Spinal cord (tissue), 10 donors: ENCODE measurements around the gene MORN3. TPM values are rescaled to one million over a fixed set of nuclear protein-coding genes. Genes with fewer than 3 reads are reported as not detected.
"Not testable (repeated sequence)": the region's sequence is repeated elsewhere in the genome, so short reads cannot be mapped to it uniquely, and the experiment has no call there.

Experiments
- DNase-seq, 6 donors: peaks; one replicate each; pipeline versions ENCODE4 v3.0.0 to v3.0.0-alpha.2; 2013 to 2015; ENCODE audit warnings: low spot score in 6 of 6, low read depth in 4 of 6
- H3K27ac ChIP-seq: one replicate; pipeline ENCODE4 v1.5.1; 2013; ENCODE audit warnings: low read depth, low read length, control low read depth
- H3K27me3 ChIP-seq: one replicate; pipeline ENCODE4 v1.6.1; 2013; ENCODE audit warnings: low read length; ENCODE audit not compliant: control insufficient read depth, insufficient read depth
- H3K36me3 ChIP-seq: one replicate; pipeline ENCODE4 v1.6.1; 2013; ENCODE audit warnings: low read length; ENCODE audit not compliant: control insufficient read depth, insufficient read depth
- H3K4me1 ChIP-seq: one replicate; pipeline ENCODE4 v1.6.1; 2013; ENCODE audit warnings: low read length; ENCODE audit not compliant: control insufficient read depth, insufficient read depth
- H3K4me3 ChIP-seq: one replicate; pipeline ENCODE4 v1.5.1; 2013; ENCODE audit warnings: low read depth, low read length, control low read depth
- H3K9me3 ChIP-seq: one replicate; pipeline ENCODE4 v1.6.1; 2013; ENCODE audit warnings: low read length; ENCODE audit not compliant: control insufficient read depth, insufficient read depth
- WGBS: methylation state at CpG from one replicate; pipeline ENCODE4 v1.1.5; 2013; ENCODE audit warnings: missing lambda C conversion rate; ENCODE audit not compliant: insufficient coverage; 5-methylcytosine and 5-hydroxymethylcytosine counted together
- long read RNA-seq, 4 donors: transcript quantifications; one replicate each; lab custom pipeline, GENCODE V29; 2026
- polyA plus RNA-seq, 2 donors: library from polyadenylated mRNA; unstranded; fragments of 120-200 nt; gene quantifications; one replicate each; pipeline ENCODE4 v1.2.1, GENCODE V29; 2013; ENCODE audit not compliant: insufficient read length in 2 of 2
- total RNA-seq, 2 donors: library from RNA; depleted of rRNA in 1 of 2; stranded (reverse); fragments of 120-200 nt in 1 of 2; fragments of >200 nt in 1 of 2; gene quantifications; one replicate each; pipeline versions ENCODE4 v1.2.3 to v1.2.4, GENCODE V29; 2013 to 2014
- donor health status: healthy.

MORN3 gene
- total RNA-seq (1 to 10 TPM in 1 of 2 donors, under 1 TPM in 1; 0.79 to 4.5 TPM), polyA plus RNA-seq (1 to 10 TPM; 5.9 to 6.1 TPM)
- long read RNA-seq, donor 1, partial matches to known transcripts = 0 of 1 reads
- long read RNA-seq, donor 1, other reads (novel, unspliced or antisense) = 0 of 1 reads
- long read RNA-seq, donor 2, partial matches to known transcripts = 0 of 1 reads
- long read RNA-seq, donor 2, other reads (novel, unspliced or antisense) = 0 of 1 reads
- long read RNA-seq, donor 3 = 0 reads
- long read RNA-seq, donor 4, partial matches to known transcripts = 0 of 1 reads
- long read RNA-seq, donor 4, other reads (novel, unspliced or antisense) = 0 of 1 reads

GRCh38 chr12:121669521-121669900 lies at the start of gene MORN3:
Gene MORN3, minus strand, starts transcription at chr12:121669654. Its CDS starts 171 bp downstream, at chr12:121669483.
- peaks cover 18% of the 10 kb centered on the region for H3K4me1 ChIP-seq
- H3K36me3 ChIP-seq = peaks cover 3% of the 10 kb centered on the region
- H3K4me3 ChIP-seq = no peak within 1 kb of the TSS
- DNase-seq = no peak
- H3K27me3 ChIP-seq = no peaks in the 10 kb centered on the region
- 97% methylated on average over 4 of the region's 5 CpGs for WGBS
- H3K9me3 ChIP-seq = no peaks in the 10 kb centered on the region
- no peak within 1 kb of the TSS for H3K27ac ChIP-seq

- Histone ChIP-seq H3K27ac (no peak overlapping the region), H3K9me3 (no peaks in the 10 kb centered on the region), H3K4me1 (peaks cover 5% of the 10 kb centered on the region), H3K4me3 (no peak overlapping the region), H3K36me3 (peaks cover 9% of the 10 kb centered on the region), H3K27me3 (no peaks in the 10 kb centered on the region)
- WGBS = 91% methylated on average over 3 of the region's 3 CpGs
- DNase-seq = no peak
Measured at GRCh38 chr12:121718653-121719239, 49.3 kb upstream of the MORN3 start.

GRCh38 chr12:121717041-121717699 lies 47.7 kb upstream of the MORN3 start:
- WGBS = 87% methylated on average over 4 of the region's 10 CpGs
- no peak overlapping the region for H3K27ac ChIP-seq

GRCh38 chr12:121715862-121716435 lies 46.5 kb upstream of the MORN3 start:
- H3K36me3 ChIP-seq = peaks cover 9% of the 10 kb centered on the region
- H3K27me3 ChIP-seq = no peaks in the 10 kb centered on the region
- no peaks in the 10 kb centered on the region for H3K9me3 ChIP-seq
- H3K27ac ChIP-seq = no peak overlapping the region
- H3K4me3 ChIP-seq = no peak overlapping the region
- peaks cover 21% of the 10 kb centered on the region for H3K4me1 ChIP-seq
- DNase-seq = no peak
- 76% methylated on average over 5 of the region's 6 CpGs for WGBS

More at GRCh38 chr12:121717041-121717699, 47.7 kb upstream of the MORN3 start:
- Histone ChIP-seq H3K4me3 (no peak overlapping the region), H3K27me3 (no peaks in the 10 kb centered on the region), H3K9me3 (no peaks in the 10 kb centered on the region), H3K4me1 (peaks cover 15% of the 10 kb centered on the region), H3K36me3 (peaks cover 9% of the 10 kb centered on the region)
- DNase-seq = no peak

- H3K27ac ChIP-seq, H3K9me3 ChIP-seq, H3K4me3 ChIP-seq, H3K36me3 ChIP-seq, H3K27me3 ChIP-seq, DNase-seq: not testable (repeated sequence)
- H3K4me1 ChIP-seq = peaks cover 21% of the 10 kb centered on the region
- WGBS = 90% methylated on average over 2 of the region's 7 CpGs
Measured at GRCh38 chr12:121715055-121715454, 45.6 kb upstream of the MORN3 start.

GRCh38 chr12:121713793-121714192 lies 44.3 kb upstream of the MORN3 start:
- peak overlapping the region; percentile 86 for H3K4me3 ChIP-seq
- H3K36me3 ChIP-seq = peaks cover 9% of the 10 kb centered on the region
- WGBS = 41% methylated on average over 3 of the region's 6 CpGs
- no peak for DNase-seq
- no peaks in the 10 kb centered on the region for H3K9me3 ChIP-seq
- no peak overlapping the region for H3K27ac ChIP-seq
- H3K4me1 ChIP-seq = peaks cover 21% of the 10 kb centered on the region
- no peaks in the 10 kb centered on the region for H3K27me3 ChIP-seq

- peak in 1 of 6 donors; percentile 29 for DNase-seq
- Histone ChIP-seq H3K9me3 (no peaks in the 10 kb centered on the region), H3K36me3 (peaks cover 9% of the 10 kb centered on the region), H3K4me3 (peak overlapping the region; percentile 86), H3K27me3 (no peaks in the 10 kb centered on the region), H3K4me1 (peaks cover 21% of the 10 kb centered on the region), H3K27ac (no peak overlapping the region)
- 19% methylated on average over 12 of the region's 14 CpGs for WGBS
Measured at GRCh38 chr12:121713257-121713777, 43.9 kb upstream of the MORN3 start.

- Histone ChIP-seq H3K36me3 (peaks cover 9% of the 10 kb centered on the region), H3K27me3 (no peaks in the 10 kb centered on the region), H3K9me3 (no peaks in the 10 kb centered on the region), H3K27ac (peak within 1 kb of the TSS; percentile 84), H3K4me1 (peaks cover 21% of the 10 kb centered on the region), H3K4me3 (peak within 1 kb of the TSS; percentile 86)
- DNase-seq = peak in 5 of 6 donors; percentile 57 to 92 (median 76)
- under 1% methylated on average over 63 of the region's 74 CpGs for WGBS
Measured at GRCh38 chr12:121712461-121713256, 43.2 kb upstream of the MORN3 start, which contains the start of gene TMEM120B. Gene TMEM120B, plus strand, starts transcription at chr12:121712752. Its CDS starts 144 bp downstream, at chr12:121712896.

- Histone ChIP-seq H3K9me3 (no peaks in the 10 kb centered on the region), H3K36me3 (peaks cover 9% of the 10 kb centered on the region), H3K27ac (peak overlapping the region; percentile 84), H3K4me1 (peaks cover 21% of the 10 kb centered on the region), H3K4me3 (peak overlapping the region; percentile 78), H3K27me3 (no peaks in the 10 kb centered on the region)
- WGBS = 0% methylated on average over 16 of the region's 16 CpGs
- peak in 3 of 6 donors; percentile 46 to 73 (median 63) for DNase-seq
Measured at GRCh38 chr12:121712190-121712460, 42.7 kb upstream of the MORN3 start.
